ENCODE data around the gene FPGS. TPM values are rescaled to one million over a fixed set of nuclear protein-coding genes. Genes with fewer than 3 reads are reported as not detected.
A peak's percentile ranks its signal among the peaks of the same experiment; 100 is the strongest.

FPGS gene
- polyA plus RNA-seq, 3 donors = 21.3 to 28.5 (median 25.2) TPM

- H3K27me3 ChIP-seq (ENCODE audit: control insufficient read depth in 2 of 2, insufficient read depth in 2 of 2, low read length in 2 of 2) = no peaks in the 10 kb centered on the region
- H3K4me1 ChIP-seq (ENCODE audit: control insufficient read depth in 1 of 2, insufficient read depth in 2 of 2, low read length in 2 of 2) = peaks cover 10 to 14% of the 10 kb centered on the region in 2 donors
- WGBS (ENCODE audit: insufficient coverage) = 88% methylated on average over 3 of the region's 7 CpGs
- intact Hi-C loops (cut with micrococcal nuclease) = no loop called here
- H3K4me1 Mint-ChIP-seq = peaks cover 23% of the 10 kb centered on the region
- peaks cover 41% of the 10 kb centered on the region for H3K79me2 ChIP-seq (ENCODE audit: insufficient read depth, low read length)
- H3K4me2 ChIP-seq (replicated peaks; ENCODE audit: extremely low read depth, low read length, poor library complexity, severe bottlenecking) = no peak overlapping the region
- no peak for DNase-seq
- H3K27me3 Mint-ChIP-seq (ENCODE audit: low read depth in 3 of 3) = peaks cover 12 to 15% (median 12%) of the 10 kb centered on the region in 3 donors
- peaks cover 57 to 60% of the 10 kb centered on the region in 2 donors for H3K36me3 ChIP-seq (replicated peaks in 1 of 2; ENCODE audit: control insufficient read depth in 1 of 2, insufficient read depth in 2 of 2, low read length in 2 of 2)
- no peak overlapping the region for H2AFZ ChIP-seq (ENCODE audit: insufficient read depth, low read depth, low read length, poor library complexity, severe bottlenecking)
- H3K36me3 Mint-ChIP-seq = peaks cover 47 to 58% of the 10 kb centered on the region in 2 donors
- H3K9ac ChIP-seq (ENCODE audit: insufficient read depth, low read length, poor library complexity, severe bottlenecking) = no peak overlapping the region
- H3K27ac ChIP-seq (ENCODE audit: low read depth in 1 of 2, low read length in 2 of 2) = no peak overlapping the region
- no peaks in the 10 kb centered on the region for H3K9me3 Mint-ChIP-seq
- peak overlapping the region in 4 of 7 donors; percentile 4 to 76 (median 52) for H3K27ac Mint-ChIP-seq
- no peak for TF ChIP-seq CTCF (IDR thresholded peaks at IDR 0.05)
- H3K9me3 ChIP-seq (replicated peaks in 1 of 2; ENCODE audit: control insufficient read depth in 1 of 2, insufficient read depth in 1 of 2, low read length in 2 of 2) = no peaks in the 10 kb centered on the region
- H3K4me3 ChIP-seq (replicated peaks in 1 of 3; ENCODE audit: low read depth in 2 of 3, low read length in 3 of 3) = no peak overlapping the region
- H3K4me3 Mint-ChIP-seq = no peak overlapping the region
- H4K20me1 ChIP-seq (ENCODE audit: insufficient read depth, low read length) = peaks cover 89% of the 10 kb centered on the region
Observed at GRCh38 chr9:127792417-127793031, 10.2 kb upstream of the FPGS start.

- no peak for TF ChIP-seq CTCF (IDR thresholded peaks at IDR 0.05)
- H3K9me3 Mint-ChIP-seq = no peaks in the 10 kb centered on the region
- Histone ChIP-seq H3K27me3 (ENCODE audit: control insufficient read depth in 2 of 2, insufficient read depth in 2 of 2, low read length in 2 of 2) (no peaks in the 10 kb centered on the region), H3K4me1 (ENCODE audit: control insufficient read depth in 1 of 2, insufficient read depth in 2 of 2, low read length in 2 of 2) (peaks cover 8 to 11% of the 10 kb centered on the region in 2 donors), H3K36me3 (replicated peaks in 1 of 2; ENCODE audit: control insufficient read depth in 1 of 2, insufficient read depth in 2 of 2, low read length in 2 of 2) (peaks cover 50 to 53% of the 10 kb centered on the region in 2 donors), H3K4me3 (replicated peaks in 1 of 3; ENCODE audit: low read depth in 2 of 3, low read length in 3 of 3) (no peak overlapping the region), H3K9me3 (replicated peaks in 1 of 2; ENCODE audit: control insufficient read depth in 1 of 2, insufficient read depth in 1 of 2, low read length in 2 of 2) (no peaks in the 10 kb centered on the region), H3K9ac (ENCODE audit: insufficient read depth, low read length, poor library complexity, severe bottlenecking) (no peak overlapping the region), H2AFZ (ENCODE audit: insufficient read depth, low read depth, low read length, poor library complexity, severe bottlenecking) (no peak overlapping the region), H4K20me1 (ENCODE audit: insufficient read depth, low read length) (peaks cover 82% of the 10 kb centered on the region), H3K4me2 (replicated peaks; ENCODE audit: extremely low read depth, low read length, poor library complexity, severe bottlenecking) (no peak overlapping the region), H3K27ac (ENCODE audit: low read depth in 1 of 2, low read length in 2 of 2) (no peak overlapping the region), H3K79me2 (ENCODE audit: insufficient read depth, low read length) (peaks cover 34% of the 10 kb centered on the region)
- intact Hi-C loops (cut with micrococcal nuclease) = no loop called here
- DNase-seq = no peak
- peaks cover 14 to 20% (median 17%) of the 10 kb centered on the region in 3 donors for H3K27me3 Mint-ChIP-seq (ENCODE audit: low read depth in 3 of 3)
- peak overlapping the region in 2 of 7 donors; percentile 18 to 65 for H3K27ac Mint-ChIP-seq
- WGBS (ENCODE audit: insufficient coverage) = 74% methylated on average over 6 of the region's 8 CpGs
- H3K4me1 Mint-ChIP-seq = peaks cover 24% of the 10 kb centered on the region
- H3K4me3 Mint-ChIP-seq = no peak overlapping the region
- peaks cover 41 to 51% of the 10 kb centered on the region in 2 donors for H3K36me3 Mint-ChIP-seq
Observed at GRCh38 chr9:127793093-127793708, 9.5 kb upstream of the FPGS start.

All from CD14-positive monocyte (primary cell).